IMR-90 (cell line): ENCODE measurements around the gene UBE3C.

Source experiments
- BHLHE40 ChIP-seq: fragments of 150-350 bp; IDR thresholded peaks from 2 replicates; pipeline ENCODE4 v1.6.1; 2016; ENCODE audit warnings: mild to moderate bottlenecking, low read depth, low read length
- MAFK ChIP-seq: IDR thresholded peaks from 2 replicates; pipeline ENCODE4 v1.6.1; 2012; ENCODE audit warnings: low read depth, low read length, improper control_type of control experiment
- POLR2A ChIP-seq: IDR thresholded peaks from 2 replicates; pipeline ENCODE4 v1.6.1; 2012; ENCODE audit warnings: mild to moderate bottlenecking, low read depth, low read length
- RAD21 ChIP-seq: IDR thresholded peaks from 2 replicates; pipeline ENCODE4 v1.6.1; 2012; ENCODE audit warnings: low read length, improper control_type of control experiment
- RFX5 ChIP-seq: IDR thresholded peaks from 2 replicates; pipeline ENCODE4 v1.8.0; 2012; ENCODE audit warnings: low read depth, mild to moderate bottlenecking, low read length, moderate library complexity
- TF ChIP-seq, protein P1 (sequence below): conservative IDR thresholded peaks from 2 replicates; pipeline ENCODE4 v1.5.1; 2012; ENCODE audit warnings: mild to moderate bottlenecking, low read depth, low read length, improper control_type of control experiment
- TF ChIP-seq, protein P2 (sequence below): fragments of 150-350 bp; IDR thresholded peaks from 2 replicates; pipeline ENCODE4 v1.6.1; 2017; ENCODE audit warnings: mild to moderate bottlenecking, antibody characterized with exemption, low read length, low read depth

DNA sequence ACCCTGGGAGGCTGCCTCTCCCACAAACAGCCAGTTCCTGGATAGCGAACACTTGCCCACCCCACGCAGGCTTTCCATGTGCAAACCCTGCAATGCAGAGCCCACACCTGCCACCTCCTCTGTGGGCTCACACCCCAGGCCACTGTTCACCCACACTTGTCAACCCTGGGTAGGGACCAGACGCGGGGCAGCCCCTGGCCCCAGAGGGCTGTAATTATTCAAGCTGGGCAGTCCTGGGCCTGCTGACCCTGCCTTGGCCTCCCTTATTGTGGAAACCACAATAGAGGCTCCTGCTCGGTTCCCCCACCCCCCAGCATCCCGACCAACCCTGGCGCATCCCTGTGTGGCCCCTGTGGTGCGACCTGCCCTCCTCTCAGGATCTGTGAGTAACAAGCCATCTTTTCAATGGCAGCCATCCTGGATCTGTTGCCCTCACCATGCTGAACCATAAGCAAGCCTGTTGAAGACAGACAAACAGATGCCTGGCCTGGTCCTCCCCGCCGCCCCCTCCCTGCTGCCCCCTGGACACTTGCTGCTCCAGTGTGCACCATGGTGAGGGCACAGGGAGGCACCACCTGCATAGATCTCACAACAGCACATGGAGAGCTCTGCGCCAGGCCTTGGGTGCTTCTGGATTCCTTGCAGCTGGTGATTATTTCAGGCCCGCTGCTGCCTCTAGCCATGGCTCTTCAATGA lies 15.8 kb upstream of the UBE3C start:
- TF ChIP-seq, protein P1, sequence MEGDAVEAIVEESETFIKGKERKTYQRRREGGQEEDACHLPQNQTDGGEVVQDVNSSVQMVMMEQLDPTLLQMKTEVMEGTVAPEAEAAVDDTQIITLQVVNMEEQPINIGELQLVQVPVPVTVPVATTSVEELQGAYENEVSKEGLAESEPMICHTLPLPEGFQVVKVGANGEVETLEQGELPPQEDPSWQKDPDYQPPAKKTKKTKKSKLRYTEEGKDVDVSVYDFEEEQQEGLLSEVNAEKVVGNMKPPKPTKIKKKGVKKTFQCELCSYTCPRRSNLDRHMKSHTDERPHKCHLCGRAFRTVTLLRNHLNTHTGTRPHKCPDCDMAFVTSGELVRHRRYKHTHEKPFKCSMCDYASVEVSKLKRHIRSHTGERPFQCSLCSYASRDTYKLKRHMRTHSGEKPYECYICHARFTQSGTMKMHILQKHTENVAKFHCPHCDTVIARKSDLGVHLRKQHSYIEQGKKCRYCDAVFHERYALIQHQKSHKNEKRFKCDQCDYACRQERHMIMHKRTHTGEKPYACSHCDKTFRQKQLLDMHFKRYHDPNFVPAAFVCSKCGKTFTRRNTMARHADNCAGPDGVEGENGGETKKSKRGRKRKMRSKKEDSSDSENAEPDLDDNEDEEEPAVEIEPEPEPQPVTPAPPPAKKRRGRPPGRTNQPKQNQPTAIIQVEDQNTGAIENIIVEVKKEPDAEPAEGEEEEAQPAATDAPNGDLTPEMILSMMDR, result no peak
- TF ChIP-seq POLR2A (no peak), BHLHE40 (no peak), RFX5 (no peak), MAFK (no peak), RAD21 (no peak)
- TF ChIP-seq, protein P2, sequence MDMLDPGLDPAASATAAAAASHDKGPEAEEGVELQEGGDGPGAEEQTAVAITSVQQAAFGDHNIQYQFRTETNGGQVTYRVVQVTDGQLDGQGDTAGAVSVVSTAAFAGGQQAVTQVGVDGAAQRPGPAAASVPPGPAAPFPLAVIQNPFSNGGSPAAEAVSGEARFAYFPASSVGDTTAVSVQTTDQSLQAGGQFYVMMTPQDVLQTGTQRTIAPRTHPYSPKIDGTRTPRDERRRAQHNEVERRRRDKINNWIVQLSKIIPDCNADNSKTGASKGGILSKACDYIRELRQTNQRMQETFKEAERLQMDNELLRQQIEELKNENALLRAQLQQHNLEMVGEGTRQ, result no peak
